ENCODE results near the gene MCTS1. TPM values are rescaled to one million over a fixed set of nuclear protein-coding genes. Genes with fewer than 3 reads are reported as not detected.
A peak's percentile ranks its signal among the peaks of the same experiment; 100 is the strongest.
"Not testable (repeated sequence)": the region's sequence is repeated elsewhere in the genome, so short reads cannot be mapped to it uniquely, and the experiment has no call there.

The MCTS1 gene
- total RNA-seq, 1 experiment from 2014 or later: 127 TPM

GRCh38 chrX:120614816-120615215 is 10.9 kb downstream of the MCTS1 start:
- in situ Hi-C loops (cut with HindIII; ENCODE audit: low pct_unique_long_range_greater_than_20kb, low sequenced_read_pairs): no loop called here

GRCh38 chrX:120617996-120618630 is 14.2 kb downstream of the MCTS1 start:
- DNase-seq (ENCODE audit: low read depth): no peak
- in situ Hi-C loops (cut with HindIII; ENCODE audit: low pct_unique_long_range_greater_than_20kb, low sequenced_read_pairs): no loop called here

More at GRCh38 chrX:120614816-120615215, 10.9 kb downstream of the MCTS1 start:
- no peak for DNase-seq (ENCODE audit: low read depth)

DNA sequence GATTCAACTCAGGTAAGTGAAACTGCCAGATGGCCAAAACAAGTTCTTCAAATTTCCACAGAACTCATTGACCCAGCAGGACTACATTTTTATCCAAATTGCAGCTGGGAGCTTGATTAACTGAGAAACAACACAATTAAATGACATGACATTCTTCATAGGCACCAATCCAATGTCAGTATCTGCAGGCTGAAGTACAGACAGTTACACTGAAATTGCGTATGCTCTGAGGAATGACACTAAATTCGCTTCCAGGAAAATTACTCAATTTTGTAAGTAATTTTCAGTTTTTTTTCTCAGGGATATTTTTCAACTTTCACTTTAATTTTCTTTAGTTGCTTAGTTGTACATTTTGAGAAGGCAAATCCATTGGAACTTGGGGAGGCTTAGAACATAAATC is 21.5 kb downstream of the MCTS1 start:
- in situ Hi-C loops (cut with HindIII; ENCODE audit: low pct_unique_long_range_greater_than_20kb, low sequenced_read_pairs): no loop called here
- DNase-seq (ENCODE audit: low read depth): no peak

- DNase-seq (ENCODE audit: low read depth): peak; percentile 94
- in situ Hi-C loops (cut with HindIII; ENCODE audit: low pct_unique_long_range_greater_than_20kb, low sequenced_read_pairs): no loop called here
Measured at GRCh38 chrX:120629667-120630537, 26.0 kb downstream of the MCTS1 start, which contains the start of gene C1GALT1C1. TSS of gene C1GALT1C1 (minus strand) at chrX:120630054. CDS start at chrX:120627166, 2,888 bp downstream.

DNA sequence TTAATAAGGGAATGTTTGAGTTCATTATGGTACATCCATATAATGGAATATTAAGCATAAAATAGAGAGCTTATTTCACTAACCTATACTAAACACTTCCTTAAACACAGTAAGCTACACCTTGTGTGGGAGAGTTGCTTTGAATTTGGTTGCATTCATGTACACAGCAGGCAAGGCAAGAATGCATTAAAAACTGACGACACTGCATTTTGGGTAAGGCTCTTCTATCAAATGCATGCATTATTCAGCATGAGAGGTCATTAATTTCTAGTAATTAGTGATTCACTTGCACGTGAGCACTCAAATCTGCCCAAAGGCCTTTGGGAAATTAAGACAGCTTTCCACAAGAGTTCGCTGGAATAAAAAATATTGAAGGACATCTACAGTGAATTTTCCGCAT is 34.7 kb downstream of the MCTS1 start:
- no peak for DNase-seq (ENCODE audit: low read depth)
- in situ Hi-C loops (cut with HindIII; ENCODE audit: low pct_unique_long_range_greater_than_20kb, low sequenced_read_pairs): no loop called here

DNA sequence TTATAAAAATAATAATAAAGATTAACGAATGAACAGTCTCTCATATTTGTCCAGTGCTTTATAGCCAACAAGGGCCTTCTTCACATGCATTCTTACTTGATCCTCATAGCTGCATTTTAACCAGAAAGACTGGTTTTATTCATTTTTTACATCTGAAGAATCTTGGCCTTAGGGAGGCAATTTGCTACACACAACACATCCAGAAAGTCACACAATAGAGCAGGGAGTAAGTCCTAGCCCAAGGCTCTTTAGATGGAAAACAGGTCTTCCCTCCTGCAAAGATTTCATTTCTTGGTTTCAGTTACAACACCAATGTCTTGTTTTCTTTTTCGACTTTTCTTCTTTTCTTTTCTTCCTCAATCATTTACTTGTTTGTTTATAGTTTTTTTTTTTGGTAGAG is 39.0 kb downstream of the MCTS1 start:
- in situ Hi-C loops (cut with HindIII; ENCODE audit: low pct_unique_long_range_greater_than_20kb, low sequenced_read_pairs): no loop called here
- DNase-seq (ENCODE audit: low read depth): no peak

GRCh38 chrX:120647127-120647526 is 43.2 kb downstream of the MCTS1 start:
- no peak for DNase-seq (ENCODE audit: low read depth)

DNA sequence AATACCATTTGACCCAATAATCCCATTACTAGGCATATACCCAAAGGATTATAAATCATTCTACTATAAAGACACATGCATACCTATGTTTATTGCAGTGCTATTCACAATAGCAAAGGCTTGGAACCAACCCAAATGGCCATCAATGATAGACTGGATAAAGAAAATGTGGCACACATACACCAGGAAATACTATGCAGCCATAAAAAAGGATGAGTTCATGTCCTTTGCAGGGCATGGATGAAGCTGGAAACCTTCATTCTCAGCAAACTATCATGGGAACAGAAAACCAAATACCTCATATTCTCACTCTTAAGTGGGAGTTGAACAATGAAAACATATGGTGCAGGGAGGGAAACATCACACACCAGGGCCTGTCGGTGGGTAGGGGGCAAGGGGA is 48.4 kb downstream of the MCTS1 start:
- DNase-seq (ENCODE audit: low read depth); in situ Hi-C loops (cut with HindIII; ENCODE audit: low pct_unique_long_range_greater_than_20kb, low sequenced_read_pairs): not testable (repeated sequence)

More at GRCh38 chrX:120647127-120647526, 43.2 kb downstream of the MCTS1 start:
- in situ Hi-C loops (cut with HindIII; ENCODE audit: low pct_unique_long_range_greater_than_20kb, low sequenced_read_pairs): no loop called here

DNA sequence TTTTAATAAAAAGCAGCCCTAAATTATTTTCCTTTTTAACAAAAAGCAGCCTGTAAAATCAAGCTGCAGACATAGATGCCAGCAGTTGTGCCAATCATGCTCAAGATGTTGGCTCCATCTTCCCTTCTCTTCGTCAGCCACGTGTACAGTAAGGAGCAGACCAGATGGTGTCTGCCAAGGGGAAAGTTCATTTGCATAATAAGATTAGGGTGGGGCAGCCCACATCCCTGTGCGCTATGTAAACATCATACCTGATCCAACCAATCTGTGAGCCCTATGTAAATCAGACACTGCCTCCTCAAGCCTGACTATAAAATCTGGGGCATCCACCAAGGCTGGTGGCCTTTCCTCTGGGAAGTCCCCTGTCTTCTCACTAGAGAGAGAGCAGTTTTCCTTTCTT is 49.1 kb downstream of the MCTS1 start:
- in situ Hi-C loops (cut with HindIII; ENCODE audit: low pct_unique_long_range_greater_than_20kb, low sequenced_read_pairs): no loop called here
- peak; percentile 68 for DNase-seq (ENCODE audit: low read depth)

DNA sequence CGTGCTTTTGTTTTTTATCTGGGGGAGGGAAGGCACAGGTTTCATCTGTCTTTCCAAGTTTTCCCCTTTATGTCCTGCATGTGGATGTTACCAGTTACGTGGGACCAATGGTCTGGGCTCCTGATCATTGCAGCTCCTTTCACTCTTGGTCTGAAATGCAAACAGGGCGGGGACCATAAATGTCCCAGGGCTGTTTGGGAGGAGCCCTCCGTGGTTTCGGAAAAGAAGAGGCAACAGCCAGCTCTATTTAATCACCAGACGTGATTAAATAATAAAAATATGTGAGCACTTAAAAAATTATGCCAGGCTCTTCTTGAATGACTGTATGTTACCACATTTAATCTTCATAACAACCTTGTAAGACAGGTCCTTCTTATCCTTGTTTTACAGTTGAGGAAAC is 56.7 kb downstream of the MCTS1 start:
- DNase-seq (ENCODE audit: low read depth): no peak
- in situ Hi-C loops (cut with HindIII; ENCODE audit: low pct_unique_long_range_greater_than_20kb, low sequenced_read_pairs): no loop called here

Other genes with a start within 250 kb of the MCTS1 start
- not detected in 2 replicates for gene ATP1B4, start 242.0 kb upstream of the MCTS1 start, total RNA-seq (2014; rRNA removed; shearing (Covaris generic); ENCODE audit: low replicate concordance)
- 127 and 128 TPM in 2 replicates for gene LAMP2, start 134.8 kb upstream of the MCTS1 start, total RNA-seq (2014; rRNA removed; shearing (Covaris generic); ENCODE audit: low replicate concordance)
- 18.6 and 20.5 TPM in 2 replicates for gene CUL4B, start 43.1 kb upstream of the MCTS1 start, total RNA-seq (2014; rRNA removed; shearing (Covaris generic); ENCODE audit: low replicate concordance)
- 42.0 and 66.8 TPM in 2 replicates for gene C1GALT1C1, start 26.0 kb downstream of the MCTS1 start, total RNA-seq (2014; rRNA removed; shearing (Covaris generic); ENCODE audit: low replicate concordance)